ENCODE data around the gene MRC1. TPM values are rescaled to one million over a fixed set of nuclear protein-coding genes. Genes with fewer than 3 reads are reported as not detected.

MRC1 gene
- total RNA-seq, 2 donors from 2014 or later: 0.05 to 0.14 TPM

DNA sequence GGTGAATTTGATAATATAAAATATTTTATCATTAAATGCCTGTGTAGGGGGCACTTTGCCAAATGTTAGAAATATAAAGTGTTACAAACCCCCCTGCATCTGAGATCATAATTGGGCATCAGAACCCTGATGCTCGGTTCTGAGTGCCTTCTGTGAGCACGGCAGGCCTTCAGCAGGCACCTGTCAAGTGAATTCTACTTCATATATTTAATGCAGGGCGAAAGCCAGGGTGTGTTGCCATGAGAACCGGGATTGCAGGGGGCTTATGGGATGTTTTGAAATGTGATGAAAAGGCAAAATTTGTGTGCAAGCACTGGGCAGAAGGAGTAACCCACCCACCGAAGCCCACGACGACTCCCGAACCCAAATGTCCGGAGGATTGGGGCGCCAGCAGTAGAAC lies 57.2 kb downstream of the MRC1 start:
- DNase-seq (no peak), ATAC-seq (replicated peaks in 1 of 2) (no peak)
- Mint-ChIP-seq H3K36me3 (ENCODE audit: insufficient read depth in 2 of 2) (no peaks in the 10 kb centered on the region), H3K9me3 (peaks cover 0 to 2% of the 10 kb centered on the region in 2 donors), H3K27me3 (ENCODE audit: low read depth) (peaks cover 7% of the 10 kb centered on the region), H3K4me3 (no peak overlapping the region), H3K27ac (no peak overlapping the region), H3K4me1 (ENCODE audit: low read depth) (no peaks in the 10 kb centered on the region)

DNA sequence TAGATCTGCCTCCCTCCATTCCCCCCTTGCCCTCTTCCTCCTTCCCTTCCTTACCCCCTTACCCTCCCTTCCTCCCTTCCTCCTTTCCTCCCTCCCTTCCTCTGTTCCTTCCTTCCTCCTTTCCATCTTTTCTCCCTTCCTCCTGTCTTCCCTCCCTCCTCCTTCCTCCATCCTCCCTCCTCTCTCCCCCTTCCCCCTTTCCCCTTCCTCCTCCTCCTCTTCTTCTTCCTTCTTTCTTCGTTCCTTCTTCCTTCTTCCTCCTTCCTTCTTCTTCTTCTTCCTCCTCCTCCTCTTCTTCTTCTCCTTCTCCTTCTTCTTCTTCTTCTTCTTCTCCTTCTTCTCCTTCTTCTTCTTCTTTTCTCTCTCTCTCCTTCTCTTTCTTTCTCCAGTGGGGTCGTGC lies 57.9 kb downstream of the MRC1 start:
- no peaks in the 10 kb centered on the region for H3K4me1 Mint-ChIP-seq (ENCODE audit: low read depth)
- no peak overlapping the region for H3K4me3 Mint-ChIP-seq
- ATAC-seq (replicated peaks in 1 of 2) (no peak), DNase-seq (no peak)
- no peak overlapping the region for H3K27ac Mint-ChIP-seq
- H3K27me3 Mint-ChIP-seq (ENCODE audit: low read depth): peaks cover 7% of the 10 kb centered on the region
- no peaks in the 10 kb centered on the region for H3K36me3 Mint-ChIP-seq (ENCODE audit: insufficient read depth in 2 of 2)
- peaks cover 0 to 2% of the 10 kb centered on the region in 2 donors for H3K9me3 Mint-ChIP-seq

DNA sequence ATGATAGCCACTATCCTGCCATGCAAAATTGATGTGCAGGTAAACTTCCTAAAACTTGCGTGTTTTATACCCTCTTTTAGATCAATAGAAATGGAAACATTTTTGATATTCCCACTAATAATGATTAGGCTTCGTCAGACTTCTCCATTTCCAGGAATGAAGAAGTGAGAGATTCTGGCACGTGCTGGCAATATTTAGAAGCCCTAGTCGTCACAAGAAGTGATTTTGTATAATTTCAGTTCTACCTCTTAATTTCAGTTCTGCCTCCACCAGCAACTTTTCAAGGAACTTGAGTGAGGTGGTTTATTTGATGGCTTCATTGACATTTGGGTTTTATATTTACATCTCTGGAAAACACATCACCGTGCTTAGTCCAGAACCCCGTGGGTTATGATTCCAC lies 61.9 kb downstream of the MRC1 start:
- no peak for ATAC-seq (replicated peaks in 1 of 2)
- Mint-ChIP-seq H3K4me1 (ENCODE audit: low read depth) (no peaks in the 10 kb centered on the region), H3K36me3 (ENCODE audit: insufficient read depth in 2 of 2) (no peaks in the 10 kb centered on the region), H3K9me3 (peaks cover 0 to 2% of the 10 kb centered on the region in 2 donors), H3K27ac (no peak overlapping the region), H3K4me3 (no peak overlapping the region), H3K27me3 (ENCODE audit: low read depth) (peaks cover 7% of the 10 kb centered on the region)
- no peak for DNase-seq

DNA sequence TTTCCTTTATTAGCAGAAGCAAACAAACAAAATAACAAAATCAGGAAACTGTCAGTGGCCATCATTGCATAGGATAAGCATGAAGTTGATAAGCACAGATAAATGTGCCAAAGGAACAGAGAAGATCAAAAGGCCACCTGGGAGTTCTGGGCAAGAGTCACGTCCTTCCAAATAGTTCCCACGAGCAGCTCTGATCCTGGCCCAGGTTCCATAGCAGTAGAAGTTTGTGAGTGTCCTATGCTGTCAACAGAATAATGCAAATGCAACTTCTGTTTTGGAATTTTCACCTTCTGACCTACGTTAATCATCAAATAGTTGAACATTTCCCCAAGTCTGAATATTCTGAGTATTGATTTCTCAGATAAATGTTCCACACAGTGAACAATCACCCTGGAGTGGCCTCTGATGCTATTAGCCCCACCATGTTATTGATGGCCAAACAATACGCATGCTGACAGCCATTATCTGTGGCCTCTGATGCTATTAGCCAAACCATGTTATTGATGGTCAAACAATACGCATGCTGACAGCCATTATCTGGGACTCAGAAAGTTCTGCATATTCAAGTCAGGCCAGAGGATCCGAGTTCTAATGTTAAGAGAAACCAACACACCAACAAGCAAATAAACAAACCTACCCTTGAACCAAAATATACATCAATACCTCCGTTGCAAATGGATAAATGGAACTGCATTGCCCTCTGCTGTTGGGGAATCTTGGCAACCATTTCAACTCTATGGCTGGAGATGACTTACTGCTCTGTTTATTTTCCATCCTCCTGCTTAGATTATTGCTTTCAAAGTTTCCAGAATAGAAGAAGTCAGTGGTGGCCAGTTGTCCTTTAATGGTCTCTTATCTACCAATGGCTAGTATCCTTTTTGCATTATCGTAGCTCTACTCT lies 63.3 kb downstream of the MRC1 start:
- no peaks in the 10 kb centered on the region for H3K9me3 Mint-ChIP-seq
- no peaks in the 10 kb centered on the region for H3K36me3 Mint-ChIP-seq (ENCODE audit: insufficient read depth in 2 of 2)
- H3K27ac Mint-ChIP-seq: no peak overlapping the region
- H3K4me3 Mint-ChIP-seq: no peak overlapping the region
- ATAC-seq (replicated peaks in 1 of 2) (no peak), DNase-seq (no peak)
- H3K4me1 Mint-ChIP-seq (ENCODE audit: low read depth): no peaks in the 10 kb centered on the region
- H3K27me3 Mint-ChIP-seq (ENCODE audit: low read depth): peaks cover 7% of the 10 kb centered on the region

DNA sequence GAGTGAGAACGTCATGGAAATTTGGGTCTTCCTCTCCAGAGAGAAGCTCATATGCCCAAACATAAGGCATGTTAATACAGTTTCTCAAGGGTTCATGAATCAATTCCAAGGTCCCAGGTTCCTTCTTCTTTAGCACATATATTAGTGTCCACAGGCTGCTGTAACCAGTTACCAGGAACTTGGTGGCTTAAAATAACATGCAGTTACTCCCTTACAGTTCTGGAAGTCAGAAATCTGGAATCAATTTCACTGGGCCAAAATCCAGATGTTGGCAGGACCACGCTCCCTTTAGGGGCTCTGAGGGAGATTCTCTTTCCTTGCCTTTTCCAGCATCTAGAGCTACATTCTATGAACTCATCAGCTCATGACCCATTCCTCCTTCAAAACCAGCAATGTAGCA lies 64.8 kb downstream of the MRC1 start:
- no peak overlapping the region for H3K27ac Mint-ChIP-seq
- ATAC-seq (replicated peaks in 1 of 2): no peak
- no peak overlapping the region for H3K4me3 Mint-ChIP-seq
- H3K4me1 Mint-ChIP-seq (ENCODE audit: low read depth): no peaks in the 10 kb centered on the region
- DNase-seq: no peak
- H3K27me3 Mint-ChIP-seq (ENCODE audit: low read depth): peaks cover under 1% of the 10 kb centered on the region
- H3K9me3 Mint-ChIP-seq: no peaks in the 10 kb centered on the region
- no peaks in the 10 kb centered on the region for H3K36me3 Mint-ChIP-seq (ENCODE audit: insufficient read depth in 2 of 2)

GRCh38 chr10:17877121-17877520 lies 68.0 kb downstream of the MRC1 start:
- DNase-seq (no peak), ATAC-seq (replicated peaks in 1 of 2) (no peak)
- Mint-ChIP-seq H3K27ac (no peak overlapping the region), H3K4me3 (no peak overlapping the region), H3K9me3 (no peaks in the 10 kb centered on the region), H3K27me3 (ENCODE audit: low read depth) (no peaks in the 10 kb centered on the region), H3K36me3 (ENCODE audit: insufficient read depth in 2 of 2) (no peaks in the 10 kb centered on the region), H3K4me1 (ENCODE audit: low read depth) (no peaks in the 10 kb centered on the region)

- Mint-ChIP-seq H3K27me3 (ENCODE audit: low read depth) (no peaks in the 10 kb centered on the region), H3K27ac (no peak overlapping the region), H3K9me3 (no peaks in the 10 kb centered on the region), H3K36me3 (ENCODE audit: insufficient read depth in 2 of 2) (no peaks in the 10 kb centered on the region), H3K4me1 (ENCODE audit: low read depth) (no peaks in the 10 kb centered on the region), H3K4me3 (no peak overlapping the region)
- DNase-seq (no peak), ATAC-seq (replicated peaks in 1 of 2) (no peak)
Measured at GRCh38 chr10:17878896-17879295, 69.7 kb downstream of the MRC1 start.

DNA sequence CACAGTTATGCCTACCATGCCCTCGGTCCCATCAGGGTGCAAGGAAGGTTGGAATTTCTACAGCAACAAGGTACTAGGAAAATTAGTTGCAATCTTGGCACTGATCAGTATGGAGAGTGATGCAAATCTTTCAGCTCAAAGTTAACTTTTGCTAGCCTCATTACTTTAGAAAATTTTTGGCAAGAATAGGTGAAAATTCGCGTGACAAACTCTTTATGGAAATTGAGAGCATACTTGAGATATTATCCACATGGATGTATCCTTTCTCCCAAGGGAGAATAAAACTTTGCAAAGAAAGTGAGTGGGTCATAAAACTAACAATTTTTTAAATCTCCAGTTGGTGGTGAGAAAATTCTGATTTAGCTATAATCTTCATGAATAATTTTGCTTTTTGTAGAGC lies 71.5 kb downstream of the MRC1 start:
- Mint-ChIP-seq H3K4me3 (no peak overlapping the region), H3K9me3 (peaks cover 0 to 2% of the 10 kb centered on the region in 2 donors), H3K4me1 (ENCODE audit: low read depth) (no peaks in the 10 kb centered on the region), H3K36me3 (ENCODE audit: insufficient read depth in 2 of 2) (peaks cover 0 to 2% of the 10 kb centered on the region in 2 donors), H3K27ac (no peak overlapping the region), H3K27me3 (ENCODE audit: low read depth) (no peaks in the 10 kb centered on the region)
- ATAC-seq (replicated peaks in 1 of 2): no peak
- DNase-seq: no peak

- no peak overlapping the region for H3K27ac Mint-ChIP-seq
- peaks cover 0 to 2% of the 10 kb centered on the region in 2 donors for H3K9me3 Mint-ChIP-seq
- peaks cover 0 to 2% of the 10 kb centered on the region in 2 donors for H3K36me3 Mint-ChIP-seq (ENCODE audit: insufficient read depth in 2 of 2)
- H3K27me3 Mint-ChIP-seq (ENCODE audit: low read depth): no peaks in the 10 kb centered on the region
- no peak overlapping the region for H3K4me3 Mint-ChIP-seq
- DNase-seq (no peak), ATAC-seq (replicated peaks in 1 of 2) (no peak)
- no peaks in the 10 kb centered on the region for H3K4me1 Mint-ChIP-seq (ENCODE audit: low read depth)
Measured at GRCh38 chr10:17882557-17882956, 73.4 kb downstream of the MRC1 start.

- no peaks in the 10 kb centered on the region for H3K4me1 Mint-ChIP-seq (ENCODE audit: low read depth)
- H3K36me3 Mint-ChIP-seq (ENCODE audit: insufficient read depth in 2 of 2): peaks cover 0 to 2% of the 10 kb centered on the region in 2 donors
- no peak for DNase-seq
- H3K4me3 Mint-ChIP-seq: no peak overlapping the region
- peaks cover 0 to 2% of the 10 kb centered on the region in 2 donors for H3K9me3 Mint-ChIP-seq
- H3K27ac Mint-ChIP-seq: no peak overlapping the region
- no peaks in the 10 kb centered on the region for H3K27me3 Mint-ChIP-seq (ENCODE audit: low read depth)
- no peak for ATAC-seq (replicated peaks in 1 of 2)
Measured at GRCh38 chr10:17883621-17884020, 74.5 kb downstream of the MRC1 start.

DNA sequence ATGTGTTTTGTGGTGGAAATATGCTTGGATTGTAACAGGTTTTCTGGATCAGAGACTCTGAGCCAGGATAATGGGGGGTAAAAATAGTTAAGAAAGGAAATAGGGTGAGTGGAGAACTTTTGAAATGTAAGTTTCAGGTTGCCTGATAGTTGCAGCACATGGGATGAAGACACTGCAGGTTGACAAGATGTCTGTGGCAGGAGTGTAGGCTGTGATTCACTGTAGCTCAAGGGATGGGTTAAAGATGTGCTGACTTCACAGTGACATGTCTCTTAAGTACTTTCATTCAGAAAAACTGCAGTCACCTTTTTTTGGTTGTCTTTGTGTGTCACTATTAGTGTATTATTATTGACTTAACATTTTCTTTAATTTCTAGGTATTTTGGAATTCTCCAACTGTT lies 79.0 kb downstream of the MRC1 start:
- ATAC-seq (replicated peaks in 1 of 2) (peak in 1 of 2 donors; percentile 39), DNase-seq (no peak)
- H3K9me3 Mint-ChIP-seq: peaks cover 0 to 2% of the 10 kb centered on the region in 2 donors
- H3K27me3 Mint-ChIP-seq (ENCODE audit: low read depth): no peaks in the 10 kb centered on the region
- H3K27ac Mint-ChIP-seq: no peak overlapping the region
- H3K36me3 Mint-ChIP-seq (ENCODE audit: insufficient read depth in 2 of 2): peaks cover 0 to 2% of the 10 kb centered on the region in 2 donors
- H3K4me3 Mint-ChIP-seq: no peak overlapping the region
- H3K4me1 Mint-ChIP-seq (ENCODE audit: low read depth): no peaks in the 10 kb centered on the region

DNA sequence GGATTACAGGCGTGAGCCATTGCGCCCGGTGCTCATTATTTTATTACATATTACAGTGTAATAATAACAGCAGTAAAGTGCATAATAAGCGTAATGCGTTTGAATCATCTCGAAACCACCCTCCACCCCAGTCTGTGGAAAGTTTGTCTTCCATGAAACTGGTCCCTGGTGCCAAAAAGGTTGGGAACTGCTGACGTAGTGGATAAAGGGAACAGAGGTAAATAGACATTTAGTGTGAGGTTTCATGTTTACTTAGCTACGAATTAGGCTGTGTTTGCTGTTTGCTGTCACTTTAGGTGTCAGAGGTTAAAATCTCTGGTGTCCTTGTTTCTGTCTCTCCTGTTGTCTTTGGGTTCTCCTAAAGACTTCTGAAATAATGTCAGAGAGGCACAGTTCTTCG lies 82.3 kb downstream of the MRC1 start:
- ATAC-seq (replicated peaks in 1 of 2) (no peak), DNase-seq (no peak)
- H3K9me3 Mint-ChIP-seq: no peaks in the 10 kb centered on the region
- H3K4me3 Mint-ChIP-seq: no peak overlapping the region
- no peaks in the 10 kb centered on the region for H3K36me3 Mint-ChIP-seq (ENCODE audit: insufficient read depth in 2 of 2)
- no peaks in the 10 kb centered on the region for H3K4me1 Mint-ChIP-seq (ENCODE audit: low read depth)
- no peaks in the 10 kb centered on the region for H3K27me3 Mint-ChIP-seq (ENCODE audit: low read depth)
- no peak overlapping the region for H3K27ac Mint-ChIP-seq

DNA sequence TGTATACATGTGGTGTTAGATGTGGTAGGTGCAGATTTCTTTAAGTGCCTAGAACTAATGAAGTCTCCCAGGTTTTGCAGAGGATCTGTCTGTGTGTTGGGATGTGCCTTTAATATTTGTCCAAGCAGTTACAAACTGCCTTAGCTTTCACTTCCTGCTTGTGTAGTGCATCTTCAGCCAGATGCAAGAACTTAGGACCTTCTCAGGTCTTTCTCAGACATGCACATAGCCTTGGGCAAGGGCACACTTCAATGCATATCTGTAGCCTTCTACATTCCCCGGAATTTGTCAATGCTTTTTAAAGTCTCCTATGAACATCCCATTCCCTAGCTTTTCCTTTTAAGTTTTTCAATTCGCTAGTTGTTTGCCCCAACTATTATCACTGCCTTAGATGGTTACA lies 95.4 kb downstream of the MRC1 start:
- H3K4me3 Mint-ChIP-seq: no peak overlapping the region

GRCh38 chr10:17905491-17905890 lies 96.3 kb downstream of the MRC1 start:
- ATAC-seq (replicated peaks in 1 of 2): no peak
- Mint-ChIP-seq H3K4me3 (no peak overlapping the region), H3K27me3 (ENCODE audit: low read depth) (peaks cover 6% of the 10 kb centered on the region), H3K9me3 (no peaks in the 10 kb centered on the region), H3K36me3 (ENCODE audit: insufficient read depth in 2 of 2) (no peaks in the 10 kb centered on the region), H3K27ac (no peak overlapping the region), H3K4me1 (ENCODE audit: low read depth) (no peaks in the 10 kb centered on the region)
- no peak for DNase-seq

More for the DNA sequence above, 95.4 kb downstream of the MRC1 start:
- ATAC-seq (replicated peaks in 1 of 2) (no peak), DNase-seq (no peak)
- H3K27ac Mint-ChIP-seq: no peak overlapping the region
- H3K9me3 Mint-ChIP-seq: no peaks in the 10 kb centered on the region
- peaks cover 6% of the 10 kb centered on the region for H3K27me3 Mint-ChIP-seq (ENCODE audit: low read depth)
- no peaks in the 10 kb centered on the region for H3K4me1 Mint-ChIP-seq (ENCODE audit: low read depth)
- H3K36me3 Mint-ChIP-seq (ENCODE audit: insufficient read depth in 2 of 2): no peaks in the 10 kb centered on the region

Data from activated T-cell treated with anti-CD3 and anti-CD28 coated beads, Interleukin-2, amount 50 U/mL, for 72 hours (primary cell).